ENCODE results near the gene ABTB1. TPM values are rescaled to one million over a fixed set of nuclear protein-coding genes. Genes with fewer than 3 reads are reported as not detected.

ABTB1 gene
- total and polyA plus RNA-seq, 2 experiments from 2014 or later: 3.7 to 5.7 TPM

DNA sequence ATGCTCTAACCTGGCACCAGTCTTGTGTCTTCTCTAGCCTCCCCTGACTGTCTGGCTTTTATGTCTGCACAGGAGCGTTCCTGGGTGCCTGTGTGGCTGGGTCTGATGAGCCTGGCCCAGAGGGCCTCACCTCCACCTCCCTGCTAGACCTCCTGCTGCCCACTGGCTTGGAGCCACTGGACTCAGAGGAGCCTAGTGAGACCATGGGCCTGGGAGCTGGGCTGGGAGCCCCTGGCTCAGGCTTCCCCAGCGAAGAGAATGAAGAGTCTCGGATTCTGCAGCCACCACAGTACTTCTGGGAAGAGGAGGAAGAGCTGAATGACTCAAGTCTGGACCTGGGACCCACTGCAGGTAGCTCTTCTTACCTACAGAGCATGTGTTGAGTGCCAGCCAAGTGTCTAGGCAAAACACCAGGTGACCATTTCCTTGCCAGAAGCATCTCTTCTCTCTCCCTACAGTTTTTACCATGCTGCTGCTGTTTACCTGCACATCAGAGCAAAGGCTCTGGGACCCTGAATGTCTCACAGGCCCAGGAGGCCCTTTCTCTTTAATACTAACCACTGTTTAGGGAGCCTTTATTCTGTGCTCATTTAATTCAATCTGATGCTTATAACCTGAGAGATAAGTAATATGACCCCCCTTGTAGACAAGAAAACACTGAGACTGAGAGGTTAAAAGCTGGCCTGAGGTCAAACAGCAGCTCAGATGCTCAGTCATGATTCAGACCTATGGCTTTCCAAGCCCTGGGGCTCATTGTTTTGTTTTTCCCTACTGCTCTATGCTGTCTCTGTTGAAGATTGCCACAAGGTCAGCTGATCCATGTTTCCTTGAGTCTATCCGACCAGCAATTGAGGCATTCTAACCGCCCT is 33.3 kb upstream of the ABTB1 start:
- Mint-ChIP-seq H3K4me1 (peaks cover 14% of the 10 kb centered on the region), H3K4me3 (no peak overlapping the region), H3K9me3 (no peaks in the 10 kb centered on the region), H3K27me3 (ENCODE audit: insufficient read depth, low read depth, poor library complexity) (peaks cover 3% of the 10 kb centered on the region), H3K36me3 (ENCODE audit: low read depth) (peaks cover 15% of the 10 kb centered on the region), H3K27ac (peak overlapping the region; percentile 36; the same call in 1 of the 2 replicates)
- TF ChIP-seq NANOG (IDR thresholded peaks at IDR 0.05; ENCODE audit: borderline replicate concordance): no peak
- no peak for TF ChIP-seq CREB1 (CRISPR knock-in tag; IDR thresholded peaks at IDR 0.05; ENCODE audit: low read depth)
- no peak for TF ChIP-seq JUNB (IDR thresholded peaks at IDR 0.05; ENCODE audit: unreplicated experiment)
- TF ChIP-seq ZNF114 (CRISPR knock-in tag; IDR thresholded peaks at IDR 0.05): no peak
- Histone ChIP-seq H2AFZ (no peak overlapping the region), H3K27me3 (ENCODE audit: insufficient read depth) (no peaks in the 10 kb centered on the region), H3K36me3 (ENCODE audit: insufficient read depth) (no peaks in the 10 kb centered on the region), H3K4me1 (ENCODE audit: insufficient read depth) (peaks cover 6% of the 10 kb centered on the region; the same call in 1 of the 2 replicates), H3F3A (replicated peaks; ENCODE audit: low read depth) (no peaks in the 10 kb centered on the region), H3K4me3 (no peak overlapping the region), H3K27ac (ENCODE audit: low read depth) (no peak overlapping the region), H4K20me1 (replicated peaks; ENCODE audit: insufficient read depth) (no peaks in the 10 kb centered on the region), H3K9me2 (ENCODE audit: insufficient read depth) (no peaks in the 10 kb centered on the region), H3K79me2 (replicated peaks; ENCODE audit: insufficient read depth) (peaks cover 8% of the 10 kb centered on the region), H3K4me2 (no peak overlapping the region)
- DNase-seq (ENCODE audit: low spot score) (no peak), ATAC-seq (no peak)

DNA sequence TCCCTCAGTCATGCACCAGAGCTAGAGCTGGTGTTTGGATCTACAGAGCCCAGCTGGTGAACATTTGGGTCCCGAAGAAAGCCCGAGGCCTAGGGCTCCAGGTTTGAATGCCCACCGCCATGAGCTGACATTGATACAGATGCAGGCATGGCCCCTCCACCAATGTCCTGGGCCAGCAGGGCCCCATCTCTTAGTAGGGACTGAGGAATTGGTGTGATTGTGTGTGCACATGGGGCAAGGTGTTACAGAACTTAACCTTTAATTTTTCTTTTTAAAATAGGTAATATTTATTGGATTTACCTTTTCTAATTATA is 32.8 kb upstream of the ABTB1 start:
- no peak overlapping the region for H3K4me2 ChIP-seq
- H3K4me1 ChIP-seq (ENCODE audit: insufficient read depth): peaks cover 9% of the 10 kb centered on the region; the same call in 1 of the 2 replicates
- H3K27me3 ChIP-seq (ENCODE audit: insufficient read depth): no peaks in the 10 kb centered on the region
- no peaks in the 10 kb centered on the region for H3F3A ChIP-seq (replicated peaks; ENCODE audit: low read depth)
- ATAC-seq (no peak), DNase-seq (ENCODE audit: low spot score) (no peak)
- H3K27ac ChIP-seq (ENCODE audit: low read depth): no peak overlapping the region
- peaks cover 7% of the 10 kb centered on the region for H3K79me2 ChIP-seq (replicated peaks; ENCODE audit: insufficient read depth)
- H3K4me3 ChIP-seq: no peak overlapping the region
- no peaks in the 10 kb centered on the region for H4K20me1 ChIP-seq (replicated peaks; ENCODE audit: insufficient read depth)
- no peak overlapping the region for H2AFZ ChIP-seq
- Mint-ChIP-seq H3K27me3 (ENCODE audit: insufficient read depth, low read depth, poor library complexity) (peaks cover 4% of the 10 kb centered on the region), H3K27ac (0 out of 2 replicates have a peak overlapping the region, but pooled peaks have one; percentile 36), H3K9me3 (no peaks in the 10 kb centered on the region), H3K4me1 (peaks cover 18% of the 10 kb centered on the region), H3K36me3 (ENCODE audit: low read depth) (peaks cover 15% of the 10 kb centered on the region), H3K4me3 (no peak overlapping the region)
- TF ChIP-seq ZNF331 (CRISPR knock-in tag; IDR thresholded peaks at IDR 0.05; ENCODE audit: low read depth) (no peak), STAT1 (IDR thresholded peaks at IDR 0.05; ENCODE audit: unreplicated experiment) (no peak), EZH2 (IDR thresholded peaks at IDR 0.05; ENCODE audit: low read depth, unreplicated experiment) (no peak), NANOG (IDR thresholded peaks at IDR 0.05; ENCODE audit: borderline replicate concordance) (no peak)
- TF ChIP-seq, protein P1, sequence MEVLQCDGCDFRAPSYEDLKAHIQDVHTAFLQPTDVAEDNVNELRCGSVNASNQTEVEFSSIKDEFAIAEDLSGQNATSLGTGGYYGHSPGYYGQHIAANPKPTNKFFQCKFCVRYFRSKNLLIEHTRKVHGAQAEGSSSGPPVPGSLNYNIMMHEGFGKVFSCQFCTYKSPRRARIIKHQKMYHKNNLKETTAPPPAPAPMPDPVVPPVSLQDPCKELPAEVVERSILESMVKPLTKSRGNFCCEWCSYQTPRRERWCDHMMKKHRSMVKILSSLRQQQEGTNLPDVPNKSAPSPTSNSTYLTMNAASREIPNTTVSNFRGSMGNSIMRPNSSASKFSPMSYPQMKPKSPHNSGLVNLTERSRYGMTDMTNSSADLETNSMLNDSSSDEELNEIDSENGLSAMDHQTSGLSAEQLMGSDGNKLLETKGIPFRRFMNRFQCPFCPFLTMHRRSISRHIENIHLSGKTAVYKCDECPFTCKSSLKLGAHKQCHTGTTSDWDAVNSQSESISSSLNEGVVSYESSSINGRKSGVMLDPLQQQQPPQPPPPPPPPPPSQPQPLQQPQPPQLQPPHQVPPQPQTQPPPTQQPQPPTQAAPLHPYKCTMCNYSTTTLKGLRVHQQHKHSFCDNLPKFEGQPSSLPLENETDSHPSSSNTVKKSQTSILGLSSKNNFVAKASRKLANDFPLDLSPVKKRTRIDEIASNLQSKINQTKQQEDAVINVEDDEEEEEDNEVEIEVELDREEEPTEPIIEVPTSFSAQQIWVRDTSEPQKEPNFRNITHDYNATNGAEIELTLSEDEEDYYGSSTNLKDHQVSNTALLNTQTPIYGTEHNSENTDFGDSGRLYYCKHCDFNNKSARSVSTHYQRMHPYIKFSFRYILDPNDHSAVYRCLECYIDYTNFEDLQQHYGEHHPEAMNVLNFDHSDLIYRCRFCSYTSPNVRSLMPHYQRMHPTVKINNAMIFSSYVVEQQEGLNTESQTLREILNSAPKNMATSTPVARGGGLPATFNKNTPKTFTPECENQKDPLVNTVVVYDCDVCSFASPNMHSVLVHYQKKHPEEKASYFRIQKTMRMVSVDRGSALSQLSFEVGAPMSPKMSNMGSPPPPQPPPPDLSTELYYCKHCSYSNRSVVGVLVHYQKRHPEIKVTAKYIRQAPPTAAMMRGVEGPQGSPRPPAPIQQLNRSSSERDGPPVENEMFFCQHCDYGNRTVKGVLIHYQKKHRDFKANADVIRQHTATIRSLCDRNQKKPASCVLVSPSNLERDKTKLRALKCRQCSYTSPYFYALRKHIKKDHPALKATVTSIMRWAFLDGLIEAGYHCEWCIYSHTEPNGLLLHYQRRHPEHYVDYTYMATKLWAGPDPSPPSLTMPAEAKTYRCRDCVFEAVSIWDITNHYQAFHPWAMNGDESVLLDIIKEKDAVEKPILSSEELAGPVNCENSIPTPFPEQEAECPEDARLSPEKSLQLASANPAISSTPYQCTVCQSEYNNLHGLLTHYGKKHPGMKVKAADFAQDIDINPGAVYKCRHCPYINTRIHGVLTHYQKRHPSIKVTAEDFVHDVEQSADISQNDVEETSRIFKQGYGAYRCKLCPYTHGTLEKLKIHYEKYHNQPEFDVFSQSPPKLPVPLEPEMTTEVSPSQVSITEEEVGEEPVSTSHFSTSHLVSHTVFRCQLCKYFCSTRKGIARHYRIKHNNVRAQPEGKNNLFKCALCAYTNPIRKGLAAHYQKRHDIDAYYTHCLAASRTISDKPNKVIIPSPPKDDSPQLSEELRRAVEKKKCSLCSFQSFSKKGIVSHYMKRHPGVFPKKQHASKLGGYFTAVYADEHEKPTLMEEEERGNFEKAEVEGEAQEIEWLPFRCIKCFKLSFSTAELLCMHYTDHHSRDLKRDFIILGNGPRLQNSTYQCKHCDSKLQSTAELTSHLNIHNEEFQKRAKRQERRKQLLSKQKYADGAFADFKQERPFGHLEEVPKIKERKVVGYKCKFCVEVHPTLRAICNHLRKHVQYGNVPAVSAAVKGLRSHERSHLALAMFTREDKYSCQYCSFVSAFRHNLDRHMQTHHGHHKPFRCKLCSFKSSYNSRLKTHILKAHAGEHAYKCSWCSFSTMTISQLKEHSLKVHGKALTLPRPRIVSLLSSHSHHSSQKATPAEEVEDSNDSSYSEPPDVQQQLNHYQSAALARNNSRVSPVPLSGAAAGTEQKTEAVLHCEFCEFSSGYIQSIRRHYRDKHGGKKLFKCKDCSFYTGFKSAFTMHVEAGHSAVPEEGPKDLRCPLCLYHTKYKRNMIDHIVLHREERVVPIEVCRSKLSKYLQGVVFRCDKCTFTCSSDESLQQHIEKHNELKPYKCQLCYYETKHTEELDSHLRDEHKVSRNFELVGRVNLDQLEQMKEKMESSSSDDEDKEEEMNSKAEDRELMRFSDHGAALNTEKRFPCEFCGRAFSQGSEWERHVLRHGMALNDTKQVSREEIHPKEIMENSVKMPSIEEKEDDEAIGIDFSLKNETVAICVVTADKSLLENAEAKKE (CRISPR knock-in tag; IDR thresholded peaks at IDR 0.05): no peak
- TF ChIP-seq, protein P2, sequence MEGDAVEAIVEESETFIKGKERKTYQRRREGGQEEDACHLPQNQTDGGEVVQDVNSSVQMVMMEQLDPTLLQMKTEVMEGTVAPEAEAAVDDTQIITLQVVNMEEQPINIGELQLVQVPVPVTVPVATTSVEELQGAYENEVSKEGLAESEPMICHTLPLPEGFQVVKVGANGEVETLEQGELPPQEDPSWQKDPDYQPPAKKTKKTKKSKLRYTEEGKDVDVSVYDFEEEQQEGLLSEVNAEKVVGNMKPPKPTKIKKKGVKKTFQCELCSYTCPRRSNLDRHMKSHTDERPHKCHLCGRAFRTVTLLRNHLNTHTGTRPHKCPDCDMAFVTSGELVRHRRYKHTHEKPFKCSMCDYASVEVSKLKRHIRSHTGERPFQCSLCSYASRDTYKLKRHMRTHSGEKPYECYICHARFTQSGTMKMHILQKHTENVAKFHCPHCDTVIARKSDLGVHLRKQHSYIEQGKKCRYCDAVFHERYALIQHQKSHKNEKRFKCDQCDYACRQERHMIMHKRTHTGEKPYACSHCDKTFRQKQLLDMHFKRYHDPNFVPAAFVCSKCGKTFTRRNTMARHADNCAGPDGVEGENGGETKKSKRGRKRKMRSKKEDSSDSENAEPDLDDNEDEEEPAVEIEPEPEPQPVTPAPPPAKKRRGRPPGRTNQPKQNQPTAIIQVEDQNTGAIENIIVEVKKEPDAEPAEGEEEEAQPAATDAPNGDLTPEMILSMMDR (conservative IDR thresholded peaks at IDR 0.05; ENCODE audit: low read depth in 2 of 2): no peak
- TF ChIP-seq, protein P3, sequence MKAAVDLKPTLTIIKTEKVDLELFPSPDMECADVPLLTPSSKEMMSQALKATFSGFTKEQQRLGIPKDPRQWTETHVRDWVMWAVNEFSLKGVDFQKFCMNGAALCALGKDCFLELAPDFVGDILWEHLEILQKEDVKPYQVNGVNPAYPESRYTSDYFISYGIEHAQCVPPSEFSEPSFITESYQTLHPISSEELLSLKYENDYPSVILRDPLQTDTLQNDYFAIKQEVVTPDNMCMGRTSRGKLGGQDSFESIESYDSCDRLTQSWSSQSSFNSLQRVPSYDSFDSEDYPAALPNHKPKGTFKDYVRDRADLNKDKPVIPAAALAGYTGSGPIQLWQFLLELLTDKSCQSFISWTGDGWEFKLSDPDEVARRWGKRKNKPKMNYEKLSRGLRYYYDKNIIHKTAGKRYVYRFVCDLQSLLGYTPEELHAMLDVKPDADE (IDR thresholded peaks at IDR 0.05): no peak
- H3K9me2 ChIP-seq (ENCODE audit: insufficient read depth): no peaks in the 10 kb centered on the region
- no peaks in the 10 kb centered on the region for H3K36me3 ChIP-seq (ENCODE audit: insufficient read depth)
